Endothelial cell of umbilical vein (primary cell): ENCODE results near the gene PNISR. TPM values are rescaled to one million over a fixed set of nuclear protein-coding genes. Genes with fewer than 3 reads are reported as not detected.
A peak's percentile ranks its signal among the peaks of the same experiment; 100 is the strongest.

Source experiments
- BruUV-seq: library from RNA; stranded (reverse); fragments of 400-500 nt; replicated peaks from 2 replicates; lab custom pipeline; 2021; lab: Mats Ljungman, UMichigan
- CTCF ChIA-PET: fragments of 300-600, 350-600 bp; sonication (Branson Sonifier 250); formaldehyde crosslinking; loops from one replicate; lab custom pipeline; 2021; ENCODE audit warnings: antibody characterized with exemption, inconsistent platforms; lab: Charles Lee
- POLR2A ChIA-PET: fragments of 300-600, 350-600 bp; sonication (Branson Sonifier 250); formaldehyde crosslinking; loops from one replicate; lab custom pipeline; 2021; ENCODE audit warnings: antibody characterized with exemption, inconsistent platforms; lab: Charles Lee
- DNase-seq: peaks from one replicate; pipeline ENCODE4 v3.0.0-alpha.2; 2011; ENCODE audit warnings: low read depth, low spot score
- FAIRE-seq: peaks from 2 replicates; lab custom pipeline; 2011; peaks lifted over from hg19 to GRCh38; lab: Jason Lieb, UNC
- H2AFZ ChIP-seq: 2 replicates; pipeline ENCODE4 v1.6.0; 2012; ENCODE audit warnings: low read depth, low read length, control low read depth, inconsistent platforms
- H3K27ac ChIP-seq: 2 replicates; pipeline ENCODE4 v1.5.1; 2011; ENCODE audit warnings: low read depth, mild to moderate bottlenecking, control low read depth, low read length, moderate library complexity; ENCODE audit not compliant: insufficient read depth
- H3K27me3 ChIP-seq, 2 experiments: 2 replicates each; pipeline versions ENCODE4 v1.6.0 to v1.6.1; 2011; ENCODE audit warnings: low read length in 2 of 2, mixed read lengths in 1 of 2; ENCODE audit not compliant: control insufficient read depth in 2 of 2, insufficient read depth in 2 of 2
- H3K36me3 ChIP-seq, 2 experiments: 2 replicates in 1 of 2; 3 replicates in 1 of 2; pipeline ENCODE4 v1.5.1; 2011; ENCODE audit warnings: low read length in 2 of 2, mild to moderate bottlenecking in 1 of 2, moderate library complexity in 1 of 2; ENCODE audit not compliant: control insufficient read depth in 2 of 2, insufficient read depth in 2 of 2; ENCODE audit errors: extremely low read depth in 1 of 2
- H3K4me1 ChIP-seq: 3 replicates; pipeline ENCODE4 v1.5.1; 2011; ENCODE audit warnings: mild to moderate bottlenecking, low read length; ENCODE audit not compliant: control insufficient read depth, insufficient read depth; ENCODE audit errors: extremely low read depth
- H3K4me2 ChIP-seq: 2 replicates; pipeline ENCODE4 v1.6.1; 2011; ENCODE audit warnings: low read length, control low read depth, mixed read lengths; ENCODE audit not compliant: insufficient read depth
- H3K4me3 ChIP-seq, 3 experiments: fragments of 200-600 bp in 1 of 3; sonication (generic), shearing (Covaris generic) in 1 of 3; replicated peaks in 1 of 3; 2 replicates each; pipeline ENCODE4 v1.5.1; 2011 to 2016; ENCODE audit warnings: control low read depth in 3 of 3, low read length in 3 of 3, mild to moderate bottlenecking in 2 of 3, inconsistent platforms in 1 of 3, low read depth in 1 of 3, moderate library complexity in 1 of 3; ENCODE audit not compliant: insufficient read depth in 1 of 3
- H3K79me2 ChIP-seq: 2 replicates; pipeline ENCODE4 v1.6.0; 2012; ENCODE audit warnings: low read length, inconsistent platforms; ENCODE audit not compliant: control insufficient read depth, insufficient read depth
- H3K9ac ChIP-seq: replicated peaks from 2 replicates; pipeline ENCODE3; 2011; ENCODE audit warnings: low read length, control low read depth; ENCODE audit not compliant: insufficient read depth; ENCODE audit errors: extremely low read depth
- H3K9me1 ChIP-seq: replicated peaks from 3 replicates; pipeline ENCODE4 v1.6.0; 2011; ENCODE audit warnings: mild to moderate bottlenecking, low read length; ENCODE audit not compliant: control insufficient read depth, insufficient read depth; ENCODE audit errors: extremely low read depth
- H3K9me3 ChIP-seq: replicated peaks from 2 replicates; pipeline ENCODE4 v1.5.1; 2012; ENCODE audit warnings: low read length, inconsistent platforms; ENCODE audit not compliant: control insufficient read depth, insufficient read depth
- H4K20me1 ChIP-seq: replicated peaks from 2 replicates; pipeline ENCODE3; 2011; ENCODE audit warnings: mild to moderate bottlenecking, low read length; ENCODE audit not compliant: control insufficient read depth, insufficient read depth; ENCODE audit errors: extremely low read depth
- EZH2 ChIP-seq: IDR thresholded peaks from 2 replicates; pipeline ENCODE4 v1.6.1; 2012; ENCODE audit warnings: borderline replicate concordance, low read depth, mild to moderate bottlenecking, moderate library complexity, low read length, inconsistent platforms; ENCODE audit not compliant: severe bottlenecking
- FOS ChIP-seq: IDR thresholded peaks from 2 replicates; pipeline ENCODE4 v1.6.1; 2011; ENCODE audit warnings: mild to moderate bottlenecking, low read length, moderate library complexity, borderline replicate concordance; ENCODE audit not compliant: insufficient read depth
- GATA2 ChIP-seq: IDR thresholded peaks from 2 replicates; pipeline ENCODE4 v1.7.0; 2011; ENCODE audit warnings: low read depth, mild to moderate bottlenecking, moderate library complexity, mixed read lengths, low read length; ENCODE audit not compliant: insufficient read length, insufficient read depth
- JUN ChIP-seq: IDR thresholded peaks from 2 replicates; pipeline ENCODE4 v1.6.1; 2011; ENCODE audit warnings: borderline replicate concordance, low read depth; ENCODE audit not compliant: insufficient read length, insufficient read depth
- MAX ChIP-seq: IDR thresholded peaks from 2 replicates; pipeline ENCODE4 v1.6.1; 2011; ENCODE audit not compliant: insufficient read depth, insufficient read length
- MYC ChIP-seq: IDR thresholded peaks from one replicate; pipeline ENCODE4 v1.6.1; 2011; ENCODE audit warnings: mild to moderate bottlenecking, low read depth, low read length
- POLR2A ChIP-seq: IDR thresholded peaks from 2 replicates; pipeline ENCODE4 v1.6.1; 2012; ENCODE audit warnings: low read depth, mild to moderate bottlenecking, control low read depth, low read length
- POLR2AphosphoS5 ChIP-seq: IDR thresholded peaks from 2 replicates; pipeline ENCODE4 v1.6.1; 2012; ENCODE audit warnings: low read depth, mild to moderate bottlenecking, control low read depth, low read length, moderate library complexity; ENCODE audit not compliant: insufficient read depth
- dilution Hi-C: fragments of 300-500 bp; cut with MboI; formaldehyde crosslinking; loops from one replicate; pipeline ENCODE4 v1.15.0; 2019; ENCODE audit warnings: low sequenced_read_pairs; ENCODE audit not compliant: extremely low pct_ligation_motif_present
- intact Hi-C: fragments of 100-400 bp; cut with micrococcal nuclease; formaldehyde crosslinking; loops from one replicate; pipeline ENCODE4 v1.10.0; 2022
- polyA plus RNA-seq, 4 experiments: library from polyadenylated mRNA; depleted of rRNA in 3 of 4; stranded (reverse) in 3 of 4; unstranded in 1 of 4; fragments of >200 nt; gene quantifications; 2 replicates each; pipeline versions ENCODE4 v1.2.1 to v1.2.3, GENCODE V29; 2011 to 2012; ENCODE audit warnings: missing spikeins in 1 of 4
- total RNA-seq: library from RNA; stranded (reverse); gene quantifications from 2 replicates; pipeline ENCODE4 v1.2.3, GENCODE V29; 2021
- TF ChIP-seq, protein P1 (sequence below), 2 donors: IDR thresholded peaks; 1 replicate in 1 of 2; 2 replicates in 1 of 2; pipeline ENCODE4 v1.5.1; 2011; ENCODE audit warnings: low read length in 2 of 2, mild to moderate bottlenecking in 2 of 2, moderate library complexity in 2 of 2, control low read depth in 1 of 2, inconsistent platforms in 1 of 2, low read depth in 1 of 2; ENCODE audit not compliant: insufficient read depth in 1 of 2; ENCODE audit errors: extremely low read depth in 1 of 2

Gene PNISR
- total and polyA plus RNA-seq, 2 donors (not counting 3 experiments of a cell fraction or from before 2014, with no cell fraction given) = 34.6 to 106 TPM

DNA sequence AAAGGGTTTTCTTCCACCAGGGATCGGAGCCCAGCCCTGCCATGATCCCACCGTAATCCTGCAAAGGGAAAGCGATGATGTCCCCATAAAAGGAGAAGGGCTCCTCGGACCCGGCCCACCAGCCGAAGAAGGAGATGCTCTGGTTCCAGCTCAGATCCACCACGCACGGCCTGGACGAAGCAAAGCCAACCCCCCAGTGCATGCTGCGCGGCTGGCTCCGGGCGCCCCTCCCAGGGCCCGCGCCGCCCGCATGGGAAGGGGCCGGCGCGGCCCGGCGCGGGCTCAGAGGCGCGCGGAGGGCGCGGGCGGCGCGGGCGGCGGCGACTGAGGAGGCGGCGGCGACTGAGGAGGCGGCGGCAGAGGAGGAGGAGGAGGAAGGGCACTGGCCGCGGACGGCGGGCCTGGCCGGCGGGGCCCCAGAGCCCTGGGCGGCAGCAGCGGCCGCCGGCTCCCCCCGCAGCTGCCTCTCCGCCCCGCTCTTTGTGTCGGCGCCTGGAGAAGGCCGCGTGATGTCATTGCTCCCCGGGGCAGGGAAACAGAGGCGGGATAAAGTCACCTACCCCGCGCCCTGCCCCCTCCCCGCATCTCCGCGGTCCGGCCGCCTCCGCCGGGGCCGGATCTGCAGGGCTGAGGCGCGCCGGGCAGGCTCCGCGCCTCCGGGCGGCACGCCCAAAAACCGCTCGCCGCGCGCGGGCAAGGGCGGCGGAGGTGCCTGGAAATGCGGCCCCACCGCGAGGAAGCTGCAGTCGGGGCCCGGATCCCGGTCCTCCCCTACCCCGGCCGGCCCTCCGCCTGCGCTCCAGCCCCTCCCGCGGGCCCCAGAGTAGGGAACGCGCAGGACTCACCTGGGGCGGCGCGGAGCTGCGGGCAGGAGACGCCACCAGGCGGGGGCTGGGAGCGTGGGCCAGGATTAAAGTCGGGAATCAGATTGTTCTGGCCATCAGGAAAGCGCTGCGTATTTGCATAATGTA lies 75.7 kb downstream of the PNISR start, which contains the start of gene FAXC:
Gene FAXC (minus strand): TSS at position 504 of the 971 bp plus-strand sequence. CDS start 302 bp downstream, at position 202.
- Histone ChIP-seq H3K27ac (no peak within 1 kb of the TSS), H2AFZ (peak within 1 kb of the TSS; percentile 93), H3K4me1 (peaks cover 15% of the 10 kb centered on the region), H3K9me1 (no peaks in the 10 kb centered on the region), H3K4me3 (peak within 1 kb of the TSS; percentile 57 to 60 (median 58)), H3K36me3 (no peaks in the 10 kb centered on the region), H3K9ac (peak within 1 kb of the TSS; percentile 58), H3K9me3 (no peaks in the 10 kb centered on the region), H3K4me2 (peak within 1 kb of the TSS; percentile 94), H3K27me3 (peaks cover 8 to 11% of the 10 kb centered on the region in 2 experiments), H4K20me1 (no peaks in the 10 kb centered on the region), H3K79me2 (no peaks in the 10 kb centered on the region)
- peak; percentile 44 for FAIRE-seq
- TF ChIP-seq JUN (no peak), POLR2A (no peak), GATA2 (no peak), EZH2 (no peak), FOS (no peak), POLR2AphosphoS5 (no peak), MYC (no peak), MAX (no peak)
- TF ChIP-seq, protein P1, sequence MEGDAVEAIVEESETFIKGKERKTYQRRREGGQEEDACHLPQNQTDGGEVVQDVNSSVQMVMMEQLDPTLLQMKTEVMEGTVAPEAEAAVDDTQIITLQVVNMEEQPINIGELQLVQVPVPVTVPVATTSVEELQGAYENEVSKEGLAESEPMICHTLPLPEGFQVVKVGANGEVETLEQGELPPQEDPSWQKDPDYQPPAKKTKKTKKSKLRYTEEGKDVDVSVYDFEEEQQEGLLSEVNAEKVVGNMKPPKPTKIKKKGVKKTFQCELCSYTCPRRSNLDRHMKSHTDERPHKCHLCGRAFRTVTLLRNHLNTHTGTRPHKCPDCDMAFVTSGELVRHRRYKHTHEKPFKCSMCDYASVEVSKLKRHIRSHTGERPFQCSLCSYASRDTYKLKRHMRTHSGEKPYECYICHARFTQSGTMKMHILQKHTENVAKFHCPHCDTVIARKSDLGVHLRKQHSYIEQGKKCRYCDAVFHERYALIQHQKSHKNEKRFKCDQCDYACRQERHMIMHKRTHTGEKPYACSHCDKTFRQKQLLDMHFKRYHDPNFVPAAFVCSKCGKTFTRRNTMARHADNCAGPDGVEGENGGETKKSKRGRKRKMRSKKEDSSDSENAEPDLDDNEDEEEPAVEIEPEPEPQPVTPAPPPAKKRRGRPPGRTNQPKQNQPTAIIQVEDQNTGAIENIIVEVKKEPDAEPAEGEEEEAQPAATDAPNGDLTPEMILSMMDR (IDR thresholded peaks at IDR 0.05; ENCODE audit: extremely low read depth in 1 of 2, insufficient read depth in 1 of 2, low read depth in 1 of 2, low read length in 2 of 2) = no peak
- dilution Hi-C loops = no loop called here
- DNase-seq = peak; percentile 25
- no TSS peak for BruUV-seq
- ChIA-PET CTCF (interaction anchor here (0.7 to 4.3 kb wide), 3 partner anchors 12 to 19 kb away, joined by 3 to 29 read pairs (median 11); no protein-coding TSS in a partner anchor), POLR2A (no interaction called here)
- intact Hi-C loops = loop anchor here (2.0 to 10.0 kb wide), 3 partner anchors 43 to 165 kb away; partner anchors contain the start of genes PNISR and USP45
